Body of pancreas (tissue), 4 donors: ENCODE data around the gene SLCO6A1. TPM values are rescaled to one million over a fixed set of nuclear protein-coding genes. Genes with fewer than 3 reads are reported as not detected.
A peak's percentile ranks its signal among the peaks of the same experiment; 100 is the strongest.

Source experiments
- ATAC-seq: fragments of 150-250 bp; one replicate; pipeline ENCODE4 v1.9.1; 2016
- DNase-seq, 4 donors: peaks; one replicate each; pipeline ENCODE4 v3.0.0-alpha.2; 2019
- H3K27ac ChIP-seq, 4 donors: fragments of 200-600 bp; sonication (generic); 1 replicate in 3 of 4; 2 replicates in 1 of 4; pipeline versions ENCODE4 v1.5.1 to v1.6.1; 2016 to 2019; ENCODE audit warnings: mild to moderate bottlenecking in 1 of 4, mixed read lengths in 1 of 4, moderate library complexity in 1 of 4
- H3K27me3 ChIP-seq, 2 donors: fragments of 200-600 bp; sonication (generic); one replicate each; pipeline ENCODE4 v1.6.0; 2016; ENCODE audit warnings: mild to moderate bottlenecking in 1 of 2
- H3K36me3 ChIP-seq, 2 donors: fragments of 200-600 bp; sonication (generic); replicated peaks in 1 of 2; 2 replicates each; pipeline ENCODE4 v1.5.1; 2016; ENCODE audit warnings: low read depth in 2 of 2; ENCODE audit not compliant: insufficient read depth in 1 of 2
- H3K4me1 ChIP-seq: fragments of 200-600 bp; sonication (generic); one replicate; pipeline ENCODE4 v1.6.0; 2016
- H3K4me3 ChIP-seq, 2 donors: fragments of 200-600 bp; sonication (generic); 1 replicate in 1 of 2; 2 replicates in 1 of 2; pipeline ENCODE4 v1.5.1; 2016 to 2019
- H3K9me3 ChIP-seq, 3 donors: fragments of 200-600 bp; sonication (generic); 1 replicate in 2 of 3; 2 replicates in 1 of 3; pipeline ENCODE4 v1.5.1; 2016
- CTCF ChIP-seq, 7 experiments: fragments of 450-650 bp in 4 of 7; fragments of 200-600 bp in 3 of 7; sonication (generic) in 3 of 7; IDR thresholded peaks; one replicate each; pipeline ENCODE4 v1.5.1; 2016 to 2019; ENCODE audit warnings: antibody characterized with exemption in 7 of 7
- POLR2A ChIP-seq, 3 donors: fragments of 450-650 bp; IDR thresholded peaks; one replicate each; pipeline ENCODE4 v1.6.1; 2016; ENCODE audit warnings: antibody characterized with exemption in 3 of 3, mild to moderate bottlenecking in 2 of 3
- WGBS, 2 donors: methylation state at CpG; one replicate each; pipeline ENCODE4 v1.1.5; 2017; 5-methylcytosine and 5-hydroxymethylcytosine counted together
- intact Hi-C: fragments of 100-400 bp; cut with DNase I; formaldehyde crosslinking; loops from one replicate; pipeline ENCODE4 v1.15.1; 2023
- total RNA-seq, 2 donors: library from RNA; depleted of rRNA; stranded (reverse); fragments of >200 nt; gene quantifications; one replicate each; pipeline ENCODE4 v1.1.0, GENCODE V29; 2016

SLCO6A1 gene
- total RNA-seq, 2 donors from 2014 or later: not detected

GRCh38 chr5:102539996-102540728, 41.4 kb upstream of the SLCO6A1 start:
- no peak overlapping the region for H3K4me3 ChIP-seq
- no peaks in the 10 kb centered on the region for H3K36me3 ChIP-seq
- intact Hi-C loops: no loop called here
- no peaks in the 10 kb centered on the region for H3K27me3 ChIP-seq
- 62 to 74% methylated on average over 5 of the region's 5 CpGs for WGBS, 2 donors
- H3K27ac ChIP-seq: no peak overlapping the region
- no peaks in the 10 kb centered on the region for H3K9me3 ChIP-seq
- TF ChIP-seq POLR2A (IDR thresholded peaks at IDR 0.05) (no peak), CTCF (IDR thresholded peaks at IDR 0.05) (no peak)
- no peaks in the 10 kb centered on the region for H3K4me1 ChIP-seq
- no peak for DNase-seq
- ATAC-seq: no peak

GRCh38 chr5:102539562-102539961, 40.8 kb upstream of the SLCO6A1 start:
- no peak overlapping the region for H3K4me3 ChIP-seq
- WGBS, 2 donors: 47 to 50% methylated on average over 1 of the region's 1 CpG

GRCh38 chr5:102537011-102537410, 38.2 kb upstream of the SLCO6A1 start:
- Histone ChIP-seq H3K36me3 (no peaks in the 10 kb centered on the region), H3K27ac (no peak overlapping the region), H3K27me3 (no peaks in the 10 kb centered on the region), H3K9me3 (no peaks in the 10 kb centered on the region), H3K4me3 (no peak overlapping the region), H3K4me1 (no peaks in the 10 kb centered on the region)
- no peak for DNase-seq
- TF ChIP-seq POLR2A (IDR thresholded peaks at IDR 0.05) (no peak), CTCF (IDR thresholded peaks at IDR 0.05) (no peak)
- 52 to 59% methylated on average over 1 of the region's 1 CpG for WGBS, 2 donors
- intact Hi-C loops: no loop called here
- no peak for ATAC-seq

More at GRCh38 chr5:102539562-102539961, 40.8 kb upstream of the SLCO6A1 start:
- H3K36me3 ChIP-seq: no peaks in the 10 kb centered on the region
- no peaks in the 10 kb centered on the region for H3K27me3 ChIP-seq
- intact Hi-C loops: no loop called here
- no peak for DNase-seq
- no peak for TF ChIP-seq POLR2A (IDR thresholded peaks at IDR 0.05)
- no peak for TF ChIP-seq CTCF (IDR thresholded peaks at IDR 0.05)
- no peak for ATAC-seq
- H3K9me3 ChIP-seq: no peaks in the 10 kb centered on the region
- no peaks in the 10 kb centered on the region for H3K4me1 ChIP-seq
- no peak overlapping the region for H3K27ac ChIP-seq

- Histone ChIP-seq H3K27me3 (no peaks in the 10 kb centered on the region), H3K36me3 (no peaks in the 10 kb centered on the region), H3K27ac (no peak overlapping the region), H3K9me3 (no peaks in the 10 kb centered on the region), H3K4me3 (no peak overlapping the region), H3K4me1 (no peaks in the 10 kb centered on the region)
- TF ChIP-seq POLR2A (IDR thresholded peaks at IDR 0.05) (no peak), CTCF (IDR thresholded peaks at IDR 0.05) (peak in 2 of 7 experiments; percentile 19 to 23)
- ATAC-seq (no peak), DNase-seq (no peak)
- intact Hi-C loops: no loop called here
Observed at GRCh38 chr5:102536323-102536928, 37.6 kb upstream of the SLCO6A1 start.

GRCh38 chr5:102532123-102532522, 33.3 kb upstream of the SLCO6A1 start:
- intact Hi-C loops: no loop called here
- ATAC-seq (no peak), DNase-seq (no peak)
- no peak overlapping the region for H3K27ac ChIP-seq
- no peak for TF ChIP-seq CTCF (IDR thresholded peaks at IDR 0.05)
- TF ChIP-seq POLR2A (IDR thresholded peaks at IDR 0.05): no peak
- H3K4me1 ChIP-seq: no peaks in the 10 kb centered on the region
- no peaks in the 10 kb centered on the region for H3K9me3 ChIP-seq
- no peak overlapping the region for H3K4me3 ChIP-seq
- WGBS, 2 donors: 59 to 73% methylated on average over 4 of the region's 4 CpGs
- H3K27me3 ChIP-seq: no peaks in the 10 kb centered on the region
- no peaks in the 10 kb centered on the region for H3K36me3 ChIP-seq
